ENCODE data around the gene AQP3. TPM values are rescaled to one million over a fixed set of nuclear protein-coding genes. Genes with fewer than 3 reads are reported as not detected.

Gene AQP3
- total and polyA plus RNA-seq, 2 donors (not counting 1 experiment from before 2014, with no cell fraction given): 3.2 to 16.2 TPM

DNA sequence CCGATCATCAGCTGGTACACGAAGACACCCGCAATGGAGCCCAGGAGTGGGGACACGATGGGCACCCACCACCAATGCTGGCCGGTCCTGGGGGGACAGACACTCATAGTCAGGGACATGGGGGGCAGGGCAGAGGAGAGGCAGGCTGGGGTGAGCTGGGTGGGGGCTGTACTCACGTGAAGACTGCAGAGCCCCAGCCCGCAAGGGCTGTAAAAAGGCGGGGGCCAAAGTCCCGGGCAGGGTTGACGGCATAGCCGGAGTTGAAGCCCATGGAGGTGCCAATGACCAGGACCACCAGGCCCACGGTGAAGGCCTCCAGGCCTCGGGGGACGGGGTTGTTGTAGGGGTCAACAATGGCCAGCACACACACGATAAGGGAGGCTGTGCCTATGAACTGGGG is 5.3 kb downstream of the AQP3 start:
- Histone ChIP-seq H3K4me3 (replicated peaks in 1 of 4; ENCODE audit: control extremely low read depth in 1 of 4, insufficient read depth in 1 of 4, low read depth in 3 of 4, low read length in 4 of 4) (no peak overlapping the region), H3K79me2 (ENCODE audit: control insufficient read depth, insufficient read depth, low read length) (no peaks in the 10 kb centered on the region)

DNA sequence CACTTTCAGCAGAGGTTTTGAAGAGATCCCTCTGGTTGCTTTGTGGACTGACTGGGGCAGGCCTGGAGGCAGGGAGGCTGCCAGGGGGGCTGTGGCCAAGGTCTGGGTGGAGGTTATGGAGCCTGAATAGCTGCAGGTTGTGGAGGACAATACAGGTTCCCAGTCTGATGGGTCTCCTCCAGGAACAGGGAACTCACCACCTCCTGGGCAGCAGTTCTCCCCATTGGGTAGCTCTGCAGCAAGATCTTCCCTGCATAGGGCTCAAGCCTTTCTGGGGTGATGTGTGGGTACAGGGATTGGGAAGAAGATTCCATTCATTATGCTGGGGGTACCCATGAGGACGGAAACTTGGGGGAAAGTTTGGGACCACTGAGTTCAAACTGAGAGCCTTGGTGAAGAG is 6.8 kb downstream of the AQP3 start:
- H3K4me1 ChIP-seq (ENCODE audit: control insufficient read depth, extremely low read depth, insufficient read depth, low read length): no peaks in the 10 kb centered on the region
- peaks cover 22% of the 10 kb centered on the region for H3K27me3 ChIP-seq (ENCODE audit: control insufficient read depth, insufficient read depth, low read length)
- H3K27ac ChIP-seq (ENCODE audit: insufficient read depth, low read length): no peak overlapping the region
- no peak overlapping the region for H3K4me3 ChIP-seq (replicated peaks in 1 of 4; ENCODE audit: control extremely low read depth in 1 of 4, insufficient read depth in 1 of 4, low read depth in 3 of 4, low read length in 4 of 4)
- H2AFZ ChIP-seq (ENCODE audit: low read length): no peak overlapping the region
- TF ChIP-seq EZH2 (IDR thresholded peaks at IDR 0.05; ENCODE audit: low read length, missing control alignments) (no peak), CTCF (conservative IDR thresholded peaks at IDR 0.05 in 1 of 2, IDR thresholded peaks at IDR 0.05 in 1 of 2; ENCODE audit: low read depth in 1 of 2, low read length in 2 of 2) (no peak)
- DNase-seq (ENCODE audit: low read depth in 2 of 2): no peak
- no peaks in the 10 kb centered on the region for H3K79me2 ChIP-seq (ENCODE audit: control insufficient read depth, insufficient read depth, low read length)
- no peak overlapping the region for H3K4me2 ChIP-seq (ENCODE audit: extremely low read depth, insufficient read depth, low read length)
- no peak overlapping the region for H3K9ac ChIP-seq (ENCODE audit: insufficient read depth, low read length)
- H4K20me1 ChIP-seq (ENCODE audit: control insufficient read depth, extremely low read depth, insufficient read depth, low read length): no peaks in the 10 kb centered on the region
- no peaks in the 10 kb centered on the region for H3K9me3 ChIP-seq (ENCODE audit: control insufficient read depth, insufficient read depth, low read depth, low read length)
- no peaks in the 10 kb centered on the region for H3K36me3 ChIP-seq (ENCODE audit: control insufficient read depth, insufficient read depth, low read length)

More for the DNA sequence above, 5.3 kb downstream of the AQP3 start:
- Histone ChIP-seq H3K9ac (ENCODE audit: insufficient read depth, low read length) (no peak overlapping the region), H3K27ac (ENCODE audit: insufficient read depth, low read length) (no peak overlapping the region), H2AFZ (ENCODE audit: low read length) (no peak overlapping the region), H4K20me1 (ENCODE audit: control insufficient read depth, extremely low read depth, insufficient read depth, low read length) (no peaks in the 10 kb centered on the region), H3K9me3 (ENCODE audit: control insufficient read depth, insufficient read depth, low read depth, low read length) (no peaks in the 10 kb centered on the region), H3K4me1 (ENCODE audit: control insufficient read depth, extremely low read depth, insufficient read depth, low read length) (peaks cover 2% of the 10 kb centered on the region), H3K36me3 (ENCODE audit: control insufficient read depth, insufficient read depth, low read length) (no peaks in the 10 kb centered on the region), H3K27me3 (ENCODE audit: control insufficient read depth, insufficient read depth, low read length) (peaks cover 10% of the 10 kb centered on the region), H3K4me2 (ENCODE audit: extremely low read depth, insufficient read depth, low read length) (no peak overlapping the region)
- no peak for DNase-seq (ENCODE audit: low read depth in 2 of 2)
- TF ChIP-seq EZH2 (IDR thresholded peaks at IDR 0.05; ENCODE audit: low read length, missing control alignments) (no peak), CTCF (conservative IDR thresholded peaks at IDR 0.05 in 1 of 2, IDR thresholded peaks at IDR 0.05 in 1 of 2; ENCODE audit: low read depth in 1 of 2, low read length in 2 of 2) (no peak)

GRCh38 chr9:33440204-33440603 is 7.2 kb downstream of the AQP3 start:
- no peak overlapping the region for H3K4me2 ChIP-seq (ENCODE audit: extremely low read depth, insufficient read depth, low read length)
- no peaks in the 10 kb centered on the region for H3K4me1 ChIP-seq (ENCODE audit: control insufficient read depth, extremely low read depth, insufficient read depth, low read length)
- H4K20me1 ChIP-seq (ENCODE audit: control insufficient read depth, extremely low read depth, insufficient read depth, low read length): no peaks in the 10 kb centered on the region
- DNase-seq (ENCODE audit: low read depth in 2 of 2): no peak
- H3K9me3 ChIP-seq (ENCODE audit: control insufficient read depth, insufficient read depth, low read depth, low read length): no peaks in the 10 kb centered on the region
- no peak overlapping the region for H2AFZ ChIP-seq (ENCODE audit: low read length)
- H3K27me3 ChIP-seq (ENCODE audit: control insufficient read depth, insufficient read depth, low read length): peaks cover 26% of the 10 kb centered on the region
- no peaks in the 10 kb centered on the region for H3K36me3 ChIP-seq (ENCODE audit: control insufficient read depth, insufficient read depth, low read length)
- no peaks in the 10 kb centered on the region for H3K79me2 ChIP-seq (ENCODE audit: control insufficient read depth, insufficient read depth, low read length)
- H3K4me3 ChIP-seq (replicated peaks in 1 of 4; ENCODE audit: control extremely low read depth in 1 of 4, insufficient read depth in 1 of 4, low read depth in 3 of 4, low read length in 4 of 4): no peak overlapping the region
- H3K9ac ChIP-seq (ENCODE audit: insufficient read depth, low read length): no peak overlapping the region
- no peak for TF ChIP-seq EZH2 (IDR thresholded peaks at IDR 0.05; ENCODE audit: low read length, missing control alignments)
- TF ChIP-seq CTCF (conservative IDR thresholded peaks at IDR 0.05 in 1 of 2, IDR thresholded peaks at IDR 0.05 in 1 of 2; ENCODE audit: low read depth in 1 of 2, low read length in 2 of 2): no peak
- no peak overlapping the region for H3K27ac ChIP-seq (ENCODE audit: insufficient read depth, low read length)
